ENCODE data around the gene ATXN3L. TPM values are rescaled to one million over a fixed set of nuclear protein-coding genes. Genes with fewer than 3 reads are reported as not detected.
"Not testable (repeated sequence)": the region's sequence is repeated elsewhere in the genome, so short reads cannot be mapped to it uniquely, and the experiment has no call there.

ATXN3L gene
- total RNA-seq, 4 donors from 2014 or later, result not detected

DNA sequence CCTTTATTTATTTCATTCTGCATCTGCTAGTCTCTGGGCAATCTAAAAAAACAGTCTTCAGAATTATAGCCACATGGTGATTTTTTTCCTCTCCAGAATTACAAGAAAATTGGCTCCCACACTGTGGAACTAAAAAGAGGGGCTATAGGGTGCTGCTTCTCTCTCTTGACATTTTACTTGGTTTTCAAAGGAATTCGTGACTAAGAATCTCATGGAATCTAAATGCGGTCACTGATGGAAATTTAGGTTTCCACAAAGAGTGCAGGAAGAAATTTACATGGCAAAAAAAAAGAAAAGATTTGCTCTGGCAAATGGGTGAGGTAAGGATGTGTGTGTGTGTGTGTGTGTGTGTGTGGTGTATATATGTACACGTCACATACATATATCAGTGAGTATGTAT is 10.2 kb downstream of the ATXN3L start:
- Histone ChIP-seq H3K36me3 (no peaks in the 10 kb centered on the region), H3K27ac (no peak overlapping the region), H3K9me3 (no peaks in the 10 kb centered on the region), H3K4me3 (no peak overlapping the region), H3K27me3 (no peaks in the 10 kb centered on the region), H3K4me1 (no peaks in the 10 kb centered on the region)
- WGBS, result 86% methylated on average over 3 of the region's 3 CpGs
- no peak for DNase-seq (ENCODE audit: low spot score in 2 of 2)
- TF ChIP-seq, protein P1, sequence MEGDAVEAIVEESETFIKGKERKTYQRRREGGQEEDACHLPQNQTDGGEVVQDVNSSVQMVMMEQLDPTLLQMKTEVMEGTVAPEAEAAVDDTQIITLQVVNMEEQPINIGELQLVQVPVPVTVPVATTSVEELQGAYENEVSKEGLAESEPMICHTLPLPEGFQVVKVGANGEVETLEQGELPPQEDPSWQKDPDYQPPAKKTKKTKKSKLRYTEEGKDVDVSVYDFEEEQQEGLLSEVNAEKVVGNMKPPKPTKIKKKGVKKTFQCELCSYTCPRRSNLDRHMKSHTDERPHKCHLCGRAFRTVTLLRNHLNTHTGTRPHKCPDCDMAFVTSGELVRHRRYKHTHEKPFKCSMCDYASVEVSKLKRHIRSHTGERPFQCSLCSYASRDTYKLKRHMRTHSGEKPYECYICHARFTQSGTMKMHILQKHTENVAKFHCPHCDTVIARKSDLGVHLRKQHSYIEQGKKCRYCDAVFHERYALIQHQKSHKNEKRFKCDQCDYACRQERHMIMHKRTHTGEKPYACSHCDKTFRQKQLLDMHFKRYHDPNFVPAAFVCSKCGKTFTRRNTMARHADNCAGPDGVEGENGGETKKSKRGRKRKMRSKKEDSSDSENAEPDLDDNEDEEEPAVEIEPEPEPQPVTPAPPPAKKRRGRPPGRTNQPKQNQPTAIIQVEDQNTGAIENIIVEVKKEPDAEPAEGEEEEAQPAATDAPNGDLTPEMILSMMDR (IDR thresholded peaks at IDR 0.05), result no peak
- no peak for TF ChIP-seq EP300 (IDR thresholded peaks at IDR 0.05)
- TF ChIP-seq POLR2AphosphoS5 (IDR thresholded peaks at IDR 0.05), result no peak
- no peak for TF ChIP-seq POLR2A (IDR thresholded peaks at IDR 0.05)

DNA sequence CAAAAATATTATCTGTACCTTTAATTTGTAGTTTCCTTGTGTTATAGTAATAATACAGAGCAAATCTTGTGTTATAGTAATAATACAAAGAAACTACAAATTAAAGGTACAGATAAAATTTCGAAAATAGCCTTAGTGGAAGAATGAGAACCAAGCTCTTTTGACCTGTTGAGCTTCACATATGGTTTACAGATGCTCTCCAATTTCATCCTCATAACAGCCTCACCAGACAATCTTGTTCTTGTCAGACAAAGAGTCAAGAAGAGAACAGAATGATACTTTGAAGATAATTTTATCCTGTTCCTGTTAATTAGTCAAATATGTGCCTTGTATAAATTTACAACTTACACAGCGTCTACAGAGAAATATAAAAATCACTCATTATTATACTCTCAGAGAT is 12.8 kb downstream of the ATXN3L start:
- 67% methylated on average over 2 of the region's 2 CpGs for WGBS
- no peaks in the 10 kb centered on the region for H3K4me1 ChIP-seq
- no peak overlapping the region for H3K27ac ChIP-seq
- TF ChIP-seq EP300 (IDR thresholded peaks at IDR 0.05) (no peak), POLR2AphosphoS5 (IDR thresholded peaks at IDR 0.05) (no peak), POLR2A (IDR thresholded peaks at IDR 0.05) (no peak)
- TF ChIP-seq, protein P1 (IDR thresholded peaks at IDR 0.05), result no peak
- H3K4me3 ChIP-seq, result no peak overlapping the region
- DNase-seq (ENCODE audit: low spot score in 2 of 2), result no peak
- no peaks in the 10 kb centered on the region for H3K9me3 ChIP-seq
- no peaks in the 10 kb centered on the region for H3K27me3 ChIP-seq
- H3K36me3 ChIP-seq, result no peaks in the 10 kb centered on the region

DNA sequence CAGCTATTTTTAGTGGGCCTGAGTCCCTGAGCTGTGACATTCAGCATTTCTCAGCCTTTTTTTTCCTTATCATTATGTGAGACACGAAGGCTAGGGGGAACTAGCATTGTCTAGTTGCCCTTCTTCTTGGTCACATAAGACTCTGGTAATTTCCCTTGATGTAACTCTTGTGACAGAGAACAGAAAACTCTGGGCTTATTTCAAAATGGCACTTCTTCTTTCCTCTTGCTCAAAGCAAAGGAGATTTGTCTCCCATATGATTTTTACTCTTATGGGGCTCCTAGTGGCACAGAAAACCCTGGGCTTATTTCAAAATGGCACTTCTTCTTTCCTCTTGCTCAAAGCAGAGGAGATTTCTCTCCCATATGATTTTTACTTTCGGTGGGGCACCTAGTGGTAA is 14.7 kb downstream of the ATXN3L start:
- no peak overlapping the region for H3K4me3 ChIP-seq
- WGBS, result 72% methylated on average over 2 of the region's 2 CpGs

DNA sequence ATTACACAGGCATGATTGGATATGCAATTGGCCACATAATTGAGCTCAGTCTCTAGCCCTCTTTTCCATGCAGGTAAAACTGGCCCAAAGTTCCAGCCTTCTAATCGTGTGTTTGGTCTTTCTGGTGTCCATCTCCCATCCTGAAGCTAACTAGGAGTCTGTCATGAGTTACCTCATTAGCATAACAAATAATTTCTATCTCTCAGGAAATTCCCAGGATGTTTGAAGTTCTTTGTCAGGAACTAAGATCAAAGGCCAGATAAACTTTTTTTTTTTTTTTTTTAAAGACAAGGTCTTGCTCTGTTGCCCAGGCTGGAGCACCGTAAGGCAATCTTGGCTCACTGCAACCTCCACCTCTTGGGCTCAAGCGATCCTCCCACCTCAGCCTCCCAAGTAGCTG is 15.8 kb downstream of the ATXN3L start:
- Histone ChIP-seq H3K27ac (no peak overlapping the region), H3K4me3 (no peak overlapping the region), H3K27me3 (no peaks in the 10 kb centered on the region), H3K9me3 (no peaks in the 10 kb centered on the region), H3K36me3 (no peaks in the 10 kb centered on the region), H3K4me1 (no peaks in the 10 kb centered on the region)
- WGBS, result 86% methylated on average over 3 of the region's 3 CpGs
- no peak for DNase-seq (ENCODE audit: low spot score in 2 of 2)
- no peak for TF ChIP-seq EP300 (IDR thresholded peaks at IDR 0.05)
- TF ChIP-seq POLR2A (IDR thresholded peaks at IDR 0.05), result no peak

More for the DNA sequence above, 14.7 kb downstream of the ATXN3L start:
- no peak for DNase-seq (ENCODE audit: low spot score in 2 of 2)
- Histone ChIP-seq H3K36me3 (no peaks in the 10 kb centered on the region), H3K9me3 (no peaks in the 10 kb centered on the region), H3K4me1 (no peaks in the 10 kb centered on the region), H3K27ac (no peak overlapping the region), H3K27me3 (no peaks in the 10 kb centered on the region)
- TF ChIP-seq, protein P1 (IDR thresholded peaks at IDR 0.05), result no peak
- no peak for TF ChIP-seq EP300 (IDR thresholded peaks at IDR 0.05)

DNA sequence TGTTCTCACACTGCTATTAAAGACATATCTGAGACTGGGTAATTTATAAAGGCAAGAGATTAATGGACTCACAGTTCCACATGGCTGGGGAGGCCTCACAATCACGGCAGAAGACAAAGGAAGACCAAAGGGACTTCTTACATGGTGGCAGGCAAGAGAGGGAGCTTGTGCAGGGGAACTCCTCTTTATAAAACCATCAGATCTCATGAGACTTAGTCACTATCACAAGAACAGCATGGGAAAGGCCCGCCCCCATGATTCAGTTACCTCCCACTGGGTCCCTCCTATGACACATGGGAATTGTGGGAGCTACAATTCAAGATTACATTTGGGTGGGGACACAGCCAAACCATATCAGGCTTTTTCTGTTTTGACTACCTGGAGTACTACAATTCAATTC is 16.6 kb downstream of the ATXN3L start:
- not testable (repeated sequence) for H3K27ac ChIP-seq; H3K36me3 ChIP-seq; H3K4me1 ChIP-seq; H3K9me3 ChIP-seq; H3K27me3 ChIP-seq; DNase-seq (ENCODE audit: low spot score in 2 of 2); H3K4me3 ChIP-seq
- WGBS, result 63% methylated on average over 2 of the region's 2 CpGs

DNA sequence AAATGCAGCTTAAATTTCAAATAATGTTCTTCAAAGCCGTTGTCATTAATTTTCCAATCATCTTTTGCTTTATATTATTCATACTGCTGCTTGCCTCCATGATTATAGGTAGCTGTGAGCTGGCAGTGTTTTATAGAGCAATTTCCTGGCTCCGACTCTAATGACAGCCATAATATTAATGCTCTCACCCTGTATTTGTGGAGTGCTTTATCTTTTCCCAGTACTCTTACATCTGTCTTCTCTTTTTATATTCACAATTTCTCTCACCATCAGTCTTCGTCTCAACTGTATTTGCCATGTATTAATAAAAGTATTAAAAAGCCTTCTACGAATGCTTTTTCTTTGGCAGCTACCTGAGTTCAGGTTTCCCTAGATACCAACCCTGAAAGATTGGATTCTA is 21.0 kb downstream of the ATXN3L start:
- H3K27me3 ChIP-seq, result no peaks in the 10 kb centered on the region
- DNase-seq (ENCODE audit: low spot score in 2 of 2), result no peak
- no peak overlapping the region for H3K4me3 ChIP-seq
- WGBS, result 81% methylated on average over 4 of the region's 4 CpGs
- no peak overlapping the region for H3K27ac ChIP-seq
- no peaks in the 10 kb centered on the region for H3K36me3 ChIP-seq
- no peaks in the 10 kb centered on the region for H3K4me1 ChIP-seq
- H3K9me3 ChIP-seq, result no peaks in the 10 kb centered on the region
- no peak for TF ChIP-seq POLR2A (IDR thresholded peaks at IDR 0.05)
- TF ChIP-seq EP300 (IDR thresholded peaks at IDR 0.05), result no peak
- no peak for TF ChIP-seq POLR2AphosphoS5 (IDR thresholded peaks at IDR 0.05)
- TF ChIP-seq, protein P1 (IDR thresholded peaks at IDR 0.05), result no peak

Measured in suprapubic skin (tissue), 4 donors.